HG02798 (cell line): ENCODE measurements around the gene TIMM10B.
A peak's percentile ranks its signal among the peaks of the same experiment; 100 is the strongest.

Source experiments
- ATAC-seq: cut with Tn5 transposase; IDR thresholded peaks from one replicate; pipeline ENCODE4 v1.9.1; 2021; ENCODE audit warnings: mild to moderate bottlenecking; ENCODE audit not compliant: unreplicated experiment, poor library complexity

Gene TIMM10B

DNA sequence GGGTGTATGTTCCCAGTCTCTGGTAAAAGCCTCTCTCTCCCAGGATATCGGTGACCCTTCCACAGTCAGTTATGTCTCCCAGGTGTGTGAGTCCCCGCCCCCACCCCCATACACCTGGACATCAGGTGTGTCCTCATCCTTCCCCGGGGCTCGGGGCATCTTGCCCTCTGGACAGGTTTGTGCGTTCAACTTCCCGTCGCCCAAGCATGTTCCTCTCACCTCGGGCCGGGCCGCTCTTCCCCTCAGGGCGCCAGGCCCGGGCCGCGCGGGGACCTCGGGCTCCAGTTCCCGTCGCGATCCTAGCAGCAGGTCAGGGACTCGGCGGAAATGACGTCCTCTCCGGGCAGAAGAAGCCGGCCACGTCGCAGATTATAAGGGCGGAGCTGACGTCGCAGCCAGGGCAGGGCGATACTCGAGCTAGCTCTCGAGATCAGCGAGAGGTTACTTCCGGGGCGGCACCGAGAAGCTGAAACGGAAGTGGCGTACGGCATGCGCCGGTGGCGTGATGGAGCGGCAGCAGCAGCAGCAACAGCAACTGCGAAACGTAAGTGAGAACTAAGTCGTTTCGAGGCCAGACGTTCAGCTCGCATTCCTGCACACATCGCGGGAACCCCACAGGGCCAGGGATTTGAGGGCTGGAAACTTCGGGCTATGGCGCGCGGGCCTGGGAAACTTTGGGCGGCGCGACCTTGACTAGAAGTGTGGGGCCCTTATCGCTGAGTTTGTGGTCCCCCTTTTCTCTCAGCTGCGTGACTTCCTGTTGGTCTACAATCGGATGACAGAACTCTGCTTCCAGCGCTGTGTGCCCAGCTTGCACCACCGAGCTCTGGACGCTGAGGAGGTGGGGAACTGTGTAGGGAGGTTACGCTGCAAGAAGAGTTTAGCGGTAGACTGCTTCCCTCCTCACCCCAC is at the start of gene TIMM10B, which contains the start of gene ARFIP2:
TSS of gene TIMM10B (plus strand) at position 490 of the 912 bp plus-strand sequence. CDS start at position 506, 16 bp downstream.
TSS of gene ARFIP2 (minus strand) at position 320 of the 912 bp plus-strand sequence. CDS start 910 bp downstream, outside the sequence.
- peak; percentile 99 for ATAC-seq

DNA sequence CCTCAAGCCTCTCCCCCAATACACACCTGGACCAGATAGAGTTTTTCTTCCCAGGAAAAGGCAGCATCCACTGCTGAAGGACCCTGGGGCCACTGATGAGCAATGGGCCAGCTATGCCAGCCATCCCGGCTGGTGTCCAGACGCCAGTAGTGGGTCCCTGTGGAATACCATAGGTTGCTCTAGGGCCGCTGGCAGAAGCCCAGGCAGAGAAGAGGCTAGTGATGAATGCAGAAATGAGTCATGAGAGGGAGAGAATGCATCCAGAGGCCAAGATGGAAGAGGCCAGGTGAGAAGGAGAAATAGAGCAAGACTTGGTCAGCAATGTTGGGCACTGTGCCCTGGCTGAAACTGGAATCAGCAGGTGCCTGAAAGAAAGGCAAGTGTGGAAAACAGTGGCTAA is 49.4 kb upstream of the TIMM10B start:
- no peak for ATAC-seq

- ATAC-seq = peak; percentile 39
Measured at GRCh38 chr11:6433998-6434660, 47.2 kb upstream of the TIMM10B start.

DNA sequence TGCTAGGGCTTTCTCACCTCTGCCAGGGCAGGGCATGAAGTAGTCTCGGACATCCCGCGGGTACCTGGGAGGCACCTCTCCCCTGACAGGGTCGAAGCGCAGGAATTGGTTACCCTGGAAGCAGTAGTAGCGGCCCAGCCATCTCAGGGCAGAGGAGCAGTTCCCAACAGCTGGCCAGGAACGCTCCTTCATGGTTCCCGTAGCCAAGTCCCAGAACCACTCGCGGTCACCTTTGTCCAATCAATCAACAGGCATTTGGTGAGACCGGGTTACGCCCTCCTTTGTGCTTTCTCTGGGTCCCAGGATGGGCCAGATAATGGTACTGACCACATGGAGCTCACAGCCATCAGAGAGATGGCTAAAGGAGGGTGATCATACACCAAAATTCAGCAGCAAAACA is 43.9 kb upstream of the TIMM10B start:
- ATAC-seq = no peak

DNA sequence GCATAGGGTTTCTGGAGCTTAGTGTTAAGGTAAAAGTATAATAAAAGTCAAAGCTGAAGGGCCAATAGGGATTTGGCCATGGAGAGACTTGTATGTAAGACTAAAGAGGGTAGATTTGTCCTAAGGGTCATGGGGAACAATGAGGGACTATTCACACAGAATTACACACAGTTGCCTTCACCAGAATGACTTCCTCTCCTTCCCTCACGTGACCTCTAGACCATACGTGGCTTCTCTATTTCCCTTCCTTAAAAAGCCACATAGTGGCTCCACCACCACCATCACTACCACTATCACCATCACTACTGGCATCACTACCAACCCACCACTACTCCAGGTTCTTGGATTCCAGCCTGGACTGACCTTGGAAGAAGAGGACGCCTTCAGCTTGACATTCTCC is 43.3 kb upstream of the TIMM10B start:
- ATAC-seq = no peak

GRCh38 chr11:6438979-6439571 is 42.2 kb upstream of the TIMM10B start:
- ATAC-seq = no peak

GRCh38 chr11:6440906-6441358 is 40.4 kb upstream of the TIMM10B start, which contains the start of gene HPX:
Gene HPX, minus strand, starts transcription at chr11:6440987. Its CDS starts 24 bp downstream, at chr11:6440963.
- ATAC-seq = no peak

GRCh38 chr11:6442441-6442840 is 38.9 kb upstream of the TIMM10B start:
- no peak for ATAC-seq

DNA sequence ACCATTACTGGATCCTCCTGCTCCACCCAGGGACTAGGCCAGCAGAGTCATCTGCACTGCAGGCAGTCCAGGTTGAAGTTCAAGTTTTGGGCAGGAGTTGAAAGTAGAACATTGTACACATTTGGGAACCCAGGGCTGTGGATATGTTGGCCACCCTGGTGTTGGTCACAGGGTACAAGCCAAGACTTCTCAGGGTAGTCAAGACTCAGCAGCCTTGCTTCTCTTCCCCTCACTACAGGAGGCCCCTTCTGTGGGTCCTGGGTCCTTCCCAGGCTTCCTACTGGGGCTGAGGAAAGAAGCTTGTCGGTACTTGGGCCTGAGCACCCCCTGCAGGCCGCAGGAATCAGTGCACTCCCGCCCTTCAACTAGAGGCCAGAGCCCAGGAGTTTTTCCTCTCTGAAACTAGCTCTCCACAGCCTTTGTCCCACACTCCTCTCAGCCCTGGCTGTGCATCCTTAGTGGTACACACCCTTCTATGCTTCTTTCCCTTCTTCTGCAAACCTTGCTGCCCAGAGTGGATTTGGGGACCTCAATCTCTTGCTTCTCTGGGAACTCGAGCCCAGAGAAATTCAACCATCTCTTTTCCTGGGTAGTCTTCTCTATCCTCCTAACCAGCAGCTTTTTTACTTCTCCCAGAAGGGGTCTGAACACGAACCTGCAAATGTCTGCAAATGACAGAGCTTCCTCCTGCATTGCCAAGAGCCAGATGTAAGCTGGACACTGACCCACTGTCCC is 37.9 kb upstream of the TIMM10B start:
- peak; percentile 84 for ATAC-seq

- no peak for ATAC-seq
Measured at GRCh38 chr11:6448574-6448973, 32.7 kb upstream of the TIMM10B start.

DNA sequence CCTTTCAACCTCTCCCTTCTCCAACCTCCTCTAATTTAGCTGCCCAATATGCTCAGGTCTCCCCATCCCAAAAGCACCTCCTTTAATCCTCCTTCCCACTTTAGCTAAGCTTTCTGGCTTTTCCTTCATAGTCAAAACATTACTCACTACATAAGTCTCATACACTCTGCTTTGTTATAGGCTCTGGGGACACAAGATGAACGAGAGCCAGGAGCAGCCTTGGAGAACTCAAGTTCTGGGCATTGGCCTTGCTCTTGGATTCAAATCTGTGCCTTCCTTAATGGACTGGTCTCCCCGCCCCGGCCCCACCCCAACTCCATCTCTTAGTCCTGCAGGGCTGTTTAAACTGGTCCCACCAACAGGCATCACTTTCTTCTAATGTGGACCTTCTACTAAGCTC is 29.1 kb upstream of the TIMM10B start:
- no peak for ATAC-seq

DNA sequence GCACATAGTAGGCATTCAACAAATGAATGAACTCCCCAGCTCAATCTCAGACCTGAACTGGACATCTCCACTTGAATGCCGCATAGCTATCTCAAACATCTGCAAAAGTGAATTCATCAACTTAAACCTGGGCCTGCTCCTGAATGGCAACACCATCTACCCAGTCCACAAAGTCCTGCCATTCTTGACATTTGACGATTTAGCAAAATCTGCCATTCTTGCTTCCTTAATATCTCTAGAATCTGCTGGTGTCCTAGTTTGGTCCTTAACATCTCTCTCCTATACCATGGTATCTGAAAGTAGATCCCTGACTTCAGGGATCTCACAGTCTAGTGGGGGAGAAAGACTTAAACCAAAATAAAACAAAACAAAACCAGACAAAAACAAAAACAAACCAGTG is 28.1 kb upstream of the TIMM10B start:
- ATAC-seq = no peak

DNA sequence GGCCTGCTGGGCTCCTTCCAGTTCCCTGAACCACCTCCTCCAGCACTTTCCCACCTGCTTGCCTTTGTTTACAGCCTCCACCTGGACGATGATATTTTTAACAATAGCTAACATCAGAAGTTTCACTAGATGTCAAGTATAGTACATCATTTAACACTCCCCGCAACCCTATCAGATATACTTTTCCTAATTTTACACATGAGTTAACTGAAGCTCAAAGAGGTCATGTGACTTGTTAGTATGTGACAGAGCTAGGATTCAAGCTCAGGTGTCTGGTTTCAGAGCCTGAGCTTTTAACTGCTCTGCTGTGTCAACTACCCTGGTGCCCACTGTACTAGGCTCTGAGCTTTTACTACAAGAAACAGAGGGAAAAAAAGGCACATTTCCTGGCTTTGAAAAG is 26.2 kb upstream of the TIMM10B start:
- no peak for ATAC-seq

- ATAC-seq = no peak
Measured at GRCh38 chr11:6456361-6457073, 24.8 kb upstream of the TIMM10B start.

DNA sequence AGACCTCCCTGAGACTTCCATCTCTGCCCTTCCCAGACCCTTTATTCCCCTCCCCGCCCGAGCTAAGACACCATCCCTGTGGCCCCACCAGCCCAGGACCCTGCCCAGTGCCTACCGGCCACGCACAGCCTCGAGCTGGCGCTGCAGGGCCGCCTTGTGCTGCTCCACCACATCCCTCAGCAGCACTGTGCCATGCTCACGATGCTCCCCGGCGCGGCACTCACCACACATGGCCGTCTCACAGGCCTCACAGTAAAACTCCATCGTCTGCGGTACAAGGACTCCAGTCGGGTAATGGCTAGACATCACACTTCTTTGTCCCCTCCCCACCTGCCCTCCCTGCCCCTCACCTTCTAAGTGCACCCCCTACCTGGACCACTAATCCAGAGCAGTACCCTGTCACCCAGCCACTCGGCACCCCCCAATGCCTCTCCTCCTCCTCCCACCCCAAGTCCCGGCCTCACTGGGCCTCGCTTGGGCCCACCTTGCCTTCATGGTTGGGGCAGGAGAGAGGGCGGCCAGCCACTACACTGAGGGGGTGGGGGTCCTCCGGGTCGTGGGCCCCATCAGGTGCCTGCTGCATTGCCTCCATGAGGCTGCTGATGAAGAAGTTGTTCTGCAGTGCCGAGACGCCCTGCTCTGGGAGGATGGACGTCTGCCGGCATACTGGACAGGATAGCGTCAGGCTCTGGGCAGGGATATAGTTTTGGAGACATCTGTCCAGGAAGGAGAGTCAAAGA is 23.6 kb upstream of the TIMM10B start:
- ATAC-seq = no peak

DNA sequence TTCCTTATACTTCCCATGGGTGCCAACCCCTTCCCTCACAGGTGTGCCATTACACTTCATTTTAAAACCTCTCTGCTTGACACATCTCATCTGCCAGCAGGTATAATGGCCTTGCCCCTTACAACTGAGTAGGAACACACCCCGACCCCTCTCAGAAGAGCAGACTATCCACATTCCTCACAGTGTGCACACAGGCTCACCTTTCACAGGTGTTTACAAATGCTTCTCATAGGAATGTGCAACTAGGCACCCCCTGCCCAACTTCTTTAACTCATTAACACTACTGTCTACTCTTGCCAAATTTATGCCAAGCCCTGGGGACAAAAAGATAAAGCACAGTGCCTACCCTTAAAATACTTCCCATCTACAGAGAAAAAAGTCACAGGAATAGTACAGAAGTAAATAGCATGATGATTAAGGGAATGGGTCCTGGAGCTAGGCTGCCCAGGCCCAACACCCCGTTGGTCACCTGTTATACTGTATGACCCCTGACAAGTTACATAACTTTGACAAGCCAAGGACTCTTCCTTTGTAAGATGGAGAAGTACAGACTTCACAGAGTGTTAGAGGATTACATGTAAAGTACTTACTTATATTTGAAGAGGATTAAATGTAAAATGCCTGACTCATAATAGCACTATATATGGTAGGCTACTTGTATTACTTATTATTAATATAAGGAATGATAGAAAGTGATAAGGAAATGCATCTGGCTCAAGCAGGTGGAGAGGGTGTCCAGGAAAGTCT is 22.8 kb upstream of the TIMM10B start:
- no peak for ATAC-seq

GRCh38 chr11:6459099-6459450 is 22.2 kb upstream of the TIMM10B start:
- no peak for ATAC-seq
